Motor neuron (in vitro differentiated cells): ENCODE data around the gene NBPF6. TPM values are rescaled to one million over a fixed set of nuclear protein-coding genes. Genes with fewer than 3 reads are reported as not detected.
A peak's percentile ranks its signal among the peaks of the same experiment; 100 is the strongest.
"Not testable (repeated sequence)": the region's sequence is repeated elsewhere in the genome, so short reads cannot be mapped to it uniquely, and the experiment has no call there.

ENCODE experiments used
- ATAC-seq, 8 experiments: fragments of 200-7000 bp; cut with Tn5 transposase; replicated peaks in 6 of 8; 2 replicates each; pipeline ENCODE4 v1.8.0; 2021; ENCODE audit warnings: mild to moderate bottlenecking in 8 of 8, moderate library complexity in 8 of 8
- H3K27ac ChIP-seq, 2 donors: fragments of 250-450 bp; sonication (Bioruptor Pico); 2 replicates each; pipeline ENCODE4 v1.9.0; 2021; ENCODE audit warnings: antibody characterized with exemption in 2 of 2, mild to moderate bottlenecking in 2 of 2, moderate library complexity in 1 of 2
- H3K4me1 ChIP-seq, 2 donors: fragments of 250-450 bp; sonication (Bioruptor Pico); replicated peaks in 1 of 2; 2 replicates each; pipeline ENCODE4 v1.6.1; 2021; ENCODE audit warnings: antibody characterized with exemption in 2 of 2, mild to moderate bottlenecking in 2 of 2, moderate library complexity in 1 of 2
- H3K4me3 ChIP-seq, 5 donors: fragments of 250-450 bp; sonication (Bioruptor Pico); 2 replicates each; pipeline ENCODE4 v1.9.0; 2021; ENCODE audit warnings: antibody characterized with exemption in 5 of 5, mild to moderate bottlenecking in 5 of 5, moderate library complexity in 4 of 5
- WGBS, 10 experiments: fragments of 450-650 bp; shearing (Covaris generic); methylation state at CpG; one replicate each; pipeline ENCODE4 v1.0.0; 2022; 5-methylcytosine and 5-hydroxymethylcytosine counted together
- in situ Hi-C, 9 experiments: fragments of 400-800 bp; cut with MboI; loops; one replicate each; pipeline ENCODE4 v1.15.0; 2021; ENCODE audit warnings: low sequenced_read_pairs in 9 of 9, low pct_unique_long_range_greater_than_20kb in 2 of 9; ENCODE audit not compliant: unreplicated experiment in 9 of 9
- total RNA-seq, 8 experiments: library from RNA; unstranded; fragments of 300-600 nt; gene quantifications; 2 replicates each; pipeline versions ENCODE4 v1.2.3 to v1.2.4, GENCODE V29; 2022

Gene NBPF6
- total RNA-seq, 8 experiments from 2014 or later: 0.83 TPM; not detected in 7

GRCh38 chr1:108467155-108467554, 17.0 kb downstream of the NBPF6 start:
- H3K27ac ChIP-seq, ATAC-seq, in situ Hi-C loops, H3K4me3 ChIP-seq, H3K4me1 ChIP-seq: not testable (repeated sequence)
- WGBS, 10 experiments: no CpG with 5 or more reads among the region's 5 CpGs

GRCh38 chr1:108470750-108471149, 20.6 kb downstream of the NBPF6 start:
- not testable (repeated sequence) for ATAC-seq

GRCh38 chr1:108474516-108474915, 24.4 kb downstream of the NBPF6 start:
- WGBS, 10 experiments: 0 to 100% (median 85%) methylated on average over 1 to 2 of the region's 6 CpGs; no CpG with 5 or more reads in 6 of the 10 experiments
- H3K4me1 ChIP-seq, in situ Hi-C loops: not testable (repeated sequence)

More at GRCh38 chr1:108470750-108471149, 20.6 kb downstream of the NBPF6 start:
- H3K27ac ChIP-seq, H3K4me1 ChIP-seq, H3K4me3 ChIP-seq, in situ Hi-C loops: not testable (repeated sequence)
- WGBS, 10 experiments: 60 to 80% methylated on average over 1 of the region's 4 CpGs; no CpG with 5 or more reads in 8 of the 10 experiments

GRCh38 chr1:108478429-108479015, 28.4 kb downstream of the NBPF6 start:
- no peaks in the 10 kb centered on the region for H3K4me1 ChIP-seq
- WGBS, 10 experiments: 13 to 100% (median 86%) methylated on average over 1 to 2 of the region's 2 CpGs; no CpG with 5 or more reads in 2 of the 10 experiments
- no peak overlapping the region for H3K4me3 ChIP-seq
- no peak for ATAC-seq
- in situ Hi-C loops: no loop called here
- no peak overlapping the region for H3K27ac ChIP-seq

More at GRCh38 chr1:108474516-108474915, 24.4 kb downstream of the NBPF6 start:
- not testable (repeated sequence) for H3K4me3 ChIP-seq, ATAC-seq, H3K27ac ChIP-seq

- H3K4me3 ChIP-seq: no peak overlapping the region
- 0 to 60% (median 45%) methylated on average over 1 of the region's 1 CpG; no CpG with 5 or more reads in 4 of the 10 experiments for WGBS, 10 experiments
- no peak overlapping the region for H3K27ac ChIP-seq
- ATAC-seq: no peak
- no peaks in the 10 kb centered on the region for H3K4me1 ChIP-seq
- in situ Hi-C loops: no loop called here
These were observed 32.6 kb downstream of the NBPF6 start for GRCh38 chr1:108482708-108483107.

- ATAC-seq, in situ Hi-C loops, H3K4me3 ChIP-seq, H3K4me1 ChIP-seq, H3K27ac ChIP-seq: not testable (repeated sequence)
- 0 to 67% (median 40%) methylated on average over 1 to 4 of the region's 5 CpGs; no CpG with 5 or more reads in 2 of the 10 experiments for WGBS, 10 experiments
These were observed 35.8 kb downstream of the NBPF6 start for GRCh38 chr1:108485990-108486389.

GRCh38 chr1:108486707-108487106, 36.6 kb downstream of the NBPF6 start:
- in situ Hi-C loops, H3K4me3 ChIP-seq, H3K27ac ChIP-seq, H3K4me1 ChIP-seq, ATAC-seq: not testable (repeated sequence)
- 82 to 100% (median 90%) methylated on average over 1 to 9 of the region's 11 CpGs; no CpG with 5 or more reads in 6 of the 10 experiments for WGBS, 10 experiments

GRCh38 chr1:108495008-108495407, 44.9 kb downstream of the NBPF6 start:
- H3K4me3 ChIP-seq, ATAC-seq, in situ Hi-C loops, H3K27ac ChIP-seq, H3K4me1 ChIP-seq: not testable (repeated sequence)
- WGBS, 10 experiments: 0 to 100% (median 29%) methylated on average over 1 of the region's 1 CpG; no CpG with 5 or more reads in 7 of the 10 experiments

GRCh38 chr1:108496856-108497255, 46.7 kb downstream of the NBPF6 start:
- WGBS, 10 experiments: 8 to 100% (median 75%) methylated on average over 1 to 3 of the region's 4 CpGs
- ATAC-seq, H3K4me1 ChIP-seq, in situ Hi-C loops, H3K27ac ChIP-seq, H3K4me3 ChIP-seq: not testable (repeated sequence)

- in situ Hi-C loops: no loop called here
- no peaks in the 10 kb centered on the region for H3K4me1 ChIP-seq
- no peak overlapping the region for H3K27ac ChIP-seq
- WGBS, 10 experiments: 20 to 84% (median 50%) methylated on average over 1 to 2 of the region's 2 CpGs; no CpG with 5 or more reads in 3 of the 10 experiments
- no peak overlapping the region for H3K4me3 ChIP-seq
- no peak for ATAC-seq
These were observed 52.0 kb downstream of the NBPF6 start for GRCh38 chr1:108502138-108502537.

GRCh38 chr1:108502624-108503023, 52.5 kb downstream of the NBPF6 start:
- WGBS, 10 experiments: 10 to 100% (median 75%) methylated on average over 1 to 2 of the region's 2 CpGs
- Histone ChIP-seq H3K27ac (no peak overlapping the region), H3K4me3 (no peak overlapping the region), H3K4me1 (no peaks in the 10 kb centered on the region)
- in situ Hi-C loops: no loop called here
- ATAC-seq: no peak

- in situ Hi-C loops: no loop called here
- H3K4me1 ChIP-seq: no peaks in the 10 kb centered on the region
- H3K4me3 ChIP-seq: no peak overlapping the region
- H3K27ac ChIP-seq: no peak overlapping the region
- WGBS, 10 experiments: 24 to 88% (median 80%) methylated on average over 2 to 5 of the region's 5 CpGs; no CpG with 5 or more reads in 1 of the 10 experiments
- ATAC-seq: peak in 3 of 8 experiments; percentile 68 to 77 (median 76)
These were observed 53.1 kb downstream of the NBPF6 start for GRCh38 chr1:108503062-108503733.

GRCh38 chr1:108504447-108504846, 54.3 kb downstream of the NBPF6 start:
- WGBS, 10 experiments: 0 to 100% (median 80%) methylated on average over 1 of the region's 1 CpG; no CpG with 5 or more reads in 4 of the 10 experiments
- in situ Hi-C loops: no loop called here
- no peak for ATAC-seq
- H3K4me3 ChIP-seq: no peak overlapping the region
- no peaks in the 10 kb centered on the region for H3K4me1 ChIP-seq
- no peak overlapping the region for H3K27ac ChIP-seq
